Vagina (tissue), 2 donors: ENCODE results near the gene LRRC51.

Source experiments
- CTCF ChIP-seq, 3 experiments: fragments of 450-650 bp in 2 of 3; fragments of 200-600 bp in 1 of 3; sonication (generic) in 1 of 3; IDR thresholded peaks; one replicate each; pipeline ENCODE4 v1.5.1; 2017 to 2019; ENCODE audit warnings: antibody characterized with exemption in 3 of 3, mild to moderate bottlenecking in 2 of 3, moderate library complexity in 2 of 3
- POLR2A ChIP-seq, 2 donors: fragments of 450-650 bp; IDR thresholded peaks; one replicate each; pipeline ENCODE4 v1.6.1; 2017; ENCODE audit warnings: antibody characterized with exemption in 2 of 2, mild to moderate bottlenecking in 2 of 2, moderate library complexity in 2 of 2

DNA sequence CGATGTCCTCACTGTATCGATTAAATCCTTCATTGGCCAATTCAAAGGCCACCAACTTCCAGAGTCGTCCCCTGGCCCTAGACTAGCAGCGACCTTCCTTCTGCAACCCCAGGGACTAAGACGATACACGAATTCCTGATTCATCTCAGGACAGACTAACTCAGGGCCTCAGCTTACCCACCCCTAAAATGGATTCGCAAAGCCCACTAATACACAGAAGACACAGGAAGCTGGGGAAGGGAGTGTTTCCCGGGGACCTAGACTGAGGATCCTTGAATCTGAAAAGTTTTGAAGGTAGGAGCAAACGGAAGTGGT is 21.9 kb downstream of the LRRC51 start:
- TF ChIP-seq CTCF (IDR thresholded peaks at IDR 0.05): no peak
- TF ChIP-seq POLR2A (IDR thresholded peaks at IDR 0.05): no peak
